HCT116 (cell line): Measurements from ENCODE around the gene SELENON. TPM values are rescaled to one million over a fixed set of nuclear protein-coding genes. Genes with fewer than 3 reads are reported as not detected.

ENCODE experiments used
- ATAC-seq: fragments of 200-7000 bp; cut with Tn5 transposase; 2 replicates; pipeline ENCODE4 v1.9.1; 2020; ENCODE audit warnings: mild to moderate bottlenecking, moderate library complexity
- BruUV-seq: library from RNA; stranded (reverse); fragments of 400-500 nt; replicated peaks from 2 replicates; lab custom pipeline; 2021; lab: Mats Ljungman, UMichigan
- CTCF ChIA-PET: fragments of 300-600 bp; sonication (Branson Sonifier 250); formaldehyde crosslinking; loops from one replicate; lab custom pipeline; 2021; ENCODE audit warnings: antibody characterized with exemption; lab: Charles Lee
- POLR2A ChIA-PET: fragments of 300-600, 350-600 bp; sonication (Branson Sonifier 250); formaldehyde crosslinking; loops from one replicate; lab custom pipeline; 2021; ENCODE audit warnings: antibody characterized with exemption; lab: Charles Lee
- RAD21 ChIA-PET, 2 experiments: fragments of 300-600 bp; sonication (Branson Sonifier 250); formaldehyde crosslinking; loops; one replicate each; lab custom pipeline; 2023; ENCODE audit warnings: low total read pairs in 2 of 2; ENCODE audit not compliant: uncharacterized antibody in 2 of 2, unreplicated experiment in 2 of 2, low non-redundant PET in 1 of 2; lab: Charles Lee
- DNase-seq: peaks from one replicate; pipeline ENCODE4 v3.0.0-alpha.2; 2010; ENCODE audit warnings: low read depth, low spot score
- H2AFZ ChIP-seq: fragments of 200-600 bp; shearing (Covaris generic), sonication (generic); 2 replicates; pipeline ENCODE4 v1.6.1; 2017; ENCODE audit warnings: low read depth, mixed run types, mixed read lengths, antibody characterized with exemption, low read length; ENCODE audit not compliant: poor library complexity, severe bottlenecking
- H3K27ac ChIP-seq: 2 replicates; pipeline ENCODE4 v1.5.1; 2012; ENCODE audit warnings: low read depth, low read length
- H3K27me3 ChIP-seq: fragments of 200-600 bp; sonication (generic); 2 replicates; pipeline ENCODE4 v1.6.1; 2016; ENCODE audit warnings: mixed run types, low read length, mixed read lengths; ENCODE audit not compliant: insufficient read depth
- H3K36me3 ChIP-seq, 2 experiments: fragments of 200-500 bp in 1 of 2; fragments of 200-600 bp in 1 of 2; sonication (Bioruptor generic) in 1 of 2; sonication (generic) in 1 of 2; 2 replicates each; pipeline versions ENCODE4 v1.5.1 to v1.6.1; 2014 to 2016; ENCODE audit warnings: low read length in 2 of 2, inconsistent platforms in 1 of 2, mixed read lengths in 1 of 2, mixed run types in 1 of 2; ENCODE audit not compliant: insufficient read depth in 2 of 2, control insufficient read depth in 1 of 2
- H3K4me1 ChIP-seq, 2 experiments: fragments of 200-600 bp in 1 of 2; sonication (generic) in 1 of 2; 2 replicates each; pipeline versions ENCODE4 v1.5.1 to v1.6.1; 2012 to 2017; ENCODE audit warnings: low read length in 2 of 2, inconsistent platforms in 1 of 2, mild to moderate bottlenecking in 1 of 2, mixed read lengths in 1 of 2, mixed run types in 1 of 2, moderate library complexity in 1 of 2; ENCODE audit not compliant: insufficient read depth in 2 of 2, control insufficient read depth in 1 of 2
- H3K4me2 ChIP-seq: fragments of 200-600 bp; sonication (generic); 2 replicates; pipeline ENCODE4 v1.6.1; 2017; ENCODE audit warnings: mixed run types, low read length, mixed read lengths
- H3K4me3 ChIP-seq, 2 experiments: fragments of 200-600 bp in 1 of 2; sonication (generic) in 1 of 2; replicated peaks in 1 of 2; 2 replicates each; pipeline ENCODE4 v1.5.1; 2011 to 2016; ENCODE audit warnings: low read length in 2 of 2, control low read depth in 1 of 2, low read depth in 1 of 2, mild to moderate bottlenecking in 1 of 2, mixed read lengths in 1 of 2, mixed run types in 1 of 2
- H3K79me2 ChIP-seq: fragments of 200-600 bp; sonication (generic); 2 replicates; pipeline ENCODE4 v1.6.1; 2017; ENCODE audit warnings: mild to moderate bottlenecking, mixed run types, low read length, moderate library complexity, mixed read lengths; ENCODE audit not compliant: insufficient read depth
- H3K9ac ChIP-seq: fragments of 200-600 bp; sonication (generic); 2 replicates; pipeline ENCODE4 v1.6.1; 2016; ENCODE audit warnings: low read length, mixed read lengths
- H3K9me2 ChIP-seq: fragments of 200-600 bp; sonication (generic), shearing (Covaris generic); 2 replicates; pipeline ENCODE4 v1.6.1; 2017; ENCODE audit warnings: mixed run types, mild to moderate bottlenecking, moderate library complexity; ENCODE audit not compliant: insufficient read depth
- H3K9me3 ChIP-seq, 2 experiments: fragments of 200-500 bp in 1 of 2; fragments of 200-600 bp in 1 of 2; sonication (Bioruptor generic) in 1 of 2; sonication (generic) in 1 of 2; 2 replicates each; pipeline ENCODE4 v1.6.1; 2014 to 2017; ENCODE audit warnings: low read length in 2 of 2, mixed read lengths in 2 of 2, inconsistent platforms in 1 of 2, low read depth in 1 of 2, mild to moderate bottlenecking in 1 of 2, mixed run types in 1 of 2, moderate library complexity in 1 of 2; ENCODE audit not compliant: control insufficient read depth in 1 of 2, insufficient read depth in 1 of 2
- H4K20me1 ChIP-seq: fragments of 200-600 bp; sonication (generic), shearing (Covaris generic); 2 replicates; pipeline ENCODE4 v1.6.1; 2017; ENCODE audit warnings: mixed run types, mild to moderate bottlenecking, moderate library complexity; ENCODE audit not compliant: insufficient read depth
- ATF3 ChIP-seq: IDR thresholded peaks from 2 replicates; pipeline ENCODE4 v1.6.1; 2012
- CEBPB ChIP-seq: IDR thresholded peaks from 2 replicates; pipeline ENCODE4 v1.6.1; 2012; ENCODE audit warnings: low read depth
- ELF1 ChIP-seq: IDR thresholded peaks from 2 replicates; pipeline ENCODE4 v1.6.1; 2012; ENCODE audit warnings: low read depth, borderline replicate concordance
- EZH2 ChIP-seq: fragments of 200-600 bp; sonication (generic); IDR thresholded peaks from 2 replicates; pipeline ENCODE4 v1.6.1; 2017; ENCODE audit warnings: antibody characterized with exemption, mixed run types
- FOSL1 ChIP-seq: IDR thresholded peaks from 2 replicates; pipeline ENCODE4 v1.6.1; 2012; ENCODE audit warnings: low read depth
- JUND ChIP-seq: IDR thresholded peaks from 2 replicates; pipeline ENCODE4 v1.6.1; 2012
- POLR2AphosphoS5 ChIP-seq: IDR thresholded peaks from 2 replicates; pipeline ENCODE4 v1.6.1; 2011; ENCODE audit warnings: mild to moderate bottlenecking, low read depth, low read length, moderate library complexity
- YY1 ChIP-seq: IDR thresholded peaks from 2 replicates; pipeline ENCODE4 v1.6.1; 2011; ENCODE audit warnings: low read length, low read depth, moderate library complexity, mild to moderate bottlenecking; ENCODE audit not compliant: insufficient replicate concordance; ENCODE audit errors: extremely low read depth
- ZFX ChIP-seq: fragments of 450-650 bp; IDR thresholded peaks from 2 replicates; pipeline ENCODE4 v1.6.1; 2017
- intact Hi-C: fragments of 100-400 bp; cut with micrococcal nuclease; formaldehyde crosslinking; loops from 2 replicates; pipeline ENCODE4 v1.10.0; 2022
- total RNA-seq: library from RNA; stranded (reverse); gene quantifications from one replicate; pipeline ENCODE4 v1.2.1, GENCODE V29; 2021; ENCODE audit not compliant: unreplicated experiment

The SELENON gene
- total RNA-seq, 1 experiment from 2014 or later = 85.1 TPM

GRCh38 chr1:25773441-25774125 lies 26.4 kb upstream of the SELENON start (continued):
- TF ChIP-seq ATF3 (no peak), ZFX (no peak), POLR2AphosphoS5 (no peak), EZH2 (no peak)
- TF ChIP-seq, all 23 proteins: peak for 0

DNA sequence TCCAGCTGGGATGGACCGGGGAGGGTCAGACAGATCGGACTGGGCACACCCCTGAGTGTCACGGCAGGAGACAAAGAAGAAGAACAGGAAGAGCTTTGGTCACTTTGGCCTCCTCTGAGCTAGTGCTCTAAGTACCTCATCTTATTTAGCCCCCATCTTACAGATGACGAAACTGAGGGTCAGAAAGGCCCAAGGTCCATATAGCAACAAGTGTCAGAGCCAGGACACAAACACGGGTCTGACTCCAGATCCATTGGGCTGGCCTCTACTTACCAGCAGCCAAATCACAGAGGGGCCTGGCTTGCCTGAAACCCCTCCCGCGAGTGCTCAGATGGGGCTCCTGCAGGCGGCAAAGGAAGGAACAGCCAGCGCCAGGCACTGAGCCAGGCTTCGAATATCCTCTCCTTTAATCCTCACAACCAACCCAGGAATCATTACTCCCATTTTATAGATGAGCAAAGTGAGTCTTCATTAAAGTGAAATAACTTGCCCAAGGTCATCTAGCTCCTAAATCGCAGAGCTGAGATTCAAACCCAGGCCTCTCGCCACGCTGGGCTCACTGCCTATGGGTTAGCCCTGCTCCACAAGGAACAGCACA lies 25.7 kb upstream of the SELENON start:
- peaks cover 9 to 13% of the 10 kb centered on the region in 2 experiments for H3K4me1 ChIP-seq
- ATAC-seq = no peak
- no peaks in the 10 kb centered on the region for H3K79me2 ChIP-seq
- H3K4me2 ChIP-seq = 0 out of 2 replicates have a peak overlapping the region, but pooled peaks have one; percentile 39
- H3K9ac ChIP-seq = no peak overlapping the region
- RAD21 ChIA-PET = no interaction called here
- no peaks in the 10 kb centered on the region for H3K9me2 ChIP-seq
- H4K20me1 ChIP-seq = no peaks in the 10 kb centered on the region
- CTCF ChIA-PET = no interaction called here
- POLR2A ChIA-PET = no interaction called here
- DNase-seq = no peak
- H3K27me3 ChIP-seq = no peaks in the 10 kb centered on the region
- H3K27ac ChIP-seq = no peak overlapping the region
- H3K4me3 ChIP-seq = no peak overlapping the region
- H3K9me3 ChIP-seq = no peaks in the 10 kb centered on the region
- intact Hi-C loops = no loop called here
- H3K36me3 ChIP-seq = no peaks in the 10 kb centered on the region
- no peak overlapping the region for H2AFZ ChIP-seq
- no TSS peak for BruUV-seq
- TF ChIP-seq FOSL1 (no peak), ELF1 (no peak), JUND (no peak), YY1 (no peak), ATF3 (no peak), CEBPB (no peak)
- TF ChIP-seq, all 23 proteins: peak for 0
